ENCODE data around the gene PTH1R.

The PTH1R gene

GRCh38 chr3:46903341-46904302 lies 26.1 kb downstream of the PTH1R start:
- H3K9me3 Mint-ChIP-seq, result no peaks in the 10 kb centered on the region

GRCh38 chr3:46904303-46905212 lies 27.0 kb downstream of the PTH1R start:
- no peaks in the 10 kb centered on the region for H3K9me3 Mint-ChIP-seq
- ATAC-seq (replicated peaks; ENCODE audit: extremely low read depth, poor library complexity, severe bottlenecking) (no peak), DNase-seq (ENCODE audit: low spot score in 2 of 2) (no peak)
- no peaks in the 10 kb centered on the region for H3K36me3 Mint-ChIP-seq (ENCODE audit: insufficient read depth)
- H3K4me3 Mint-ChIP-seq, result no peak overlapping the region
- peaks cover 4% of the 10 kb centered on the region for H3K4me1 Mint-ChIP-seq
- H3K27me3 Mint-ChIP-seq, result no peaks in the 10 kb centered on the region
- H3K27ac Mint-ChIP-seq (ENCODE audit: low read depth), result no peak overlapping the region

More at GRCh38 chr3:46903341-46904302, 26.1 kb downstream of the PTH1R start:
- peaks cover 2% of the 10 kb centered on the region for H3K36me3 Mint-ChIP-seq (ENCODE audit: insufficient read depth)
- H3K4me3 Mint-ChIP-seq, result no peak overlapping the region
- DNase-seq (ENCODE audit: low spot score in 2 of 2), result no peak
- H3K27me3 Mint-ChIP-seq, result no peaks in the 10 kb centered on the region
- no peaks in the 10 kb centered on the region for H3K4me1 Mint-ChIP-seq
- ATAC-seq (replicated peaks; ENCODE audit: extremely low read depth, poor library complexity, severe bottlenecking), result no peak
- no peak overlapping the region for H3K27ac Mint-ChIP-seq (ENCODE audit: low read depth)

GRCh38 chr3:46905213-46905560 lies 27.7 kb downstream of the PTH1R start:
- Mint-ChIP-seq H3K9me3 (no peaks in the 10 kb centered on the region), H3K27ac (ENCODE audit: low read depth) (no peak overlapping the region), H3K4me3 (no peak overlapping the region), H3K36me3 (ENCODE audit: insufficient read depth) (no peaks in the 10 kb centered on the region), H3K4me1 (peaks cover 5% of the 10 kb centered on the region), H3K27me3 (no peaks in the 10 kb centered on the region)
- DNase-seq (ENCODE audit: low spot score in 2 of 2) (no peak), ATAC-seq (replicated peaks; ENCODE audit: extremely low read depth, poor library complexity, severe bottlenecking) (no peak)

- ATAC-seq (replicated peaks; ENCODE audit: extremely low read depth, poor library complexity, severe bottlenecking) (no peak), DNase-seq (ENCODE audit: low spot score in 2 of 2) (no peak)
- H3K27me3 Mint-ChIP-seq, result no peaks in the 10 kb centered on the region
- no peaks in the 10 kb centered on the region for H3K36me3 Mint-ChIP-seq (ENCODE audit: insufficient read depth)
- peaks cover 5% of the 10 kb centered on the region for H3K4me1 Mint-ChIP-seq
- H3K27ac Mint-ChIP-seq (ENCODE audit: low read depth), result no peak overlapping the region
- no peaks in the 10 kb centered on the region for H3K9me3 Mint-ChIP-seq
- no peak overlapping the region for H3K4me3 Mint-ChIP-seq
Measured at GRCh38 chr3:46905661-46906451, 28.3 kb downstream of the PTH1R start.

GRCh38 chr3:46906471-46907058 lies 29.0 kb downstream of the PTH1R start:
- Mint-ChIP-seq H3K4me3 (no peak overlapping the region), H3K4me1 (peaks cover 5% of the 10 kb centered on the region), H3K9me3 (no peaks in the 10 kb centered on the region), H3K27ac (ENCODE audit: low read depth) (no peak overlapping the region), H3K27me3 (no peaks in the 10 kb centered on the region), H3K36me3 (ENCODE audit: insufficient read depth) (no peaks in the 10 kb centered on the region)
- ATAC-seq (replicated peaks; ENCODE audit: extremely low read depth, poor library complexity, severe bottlenecking), result no peak
- DNase-seq (ENCODE audit: low spot score in 2 of 2), result no peak

- no peak for DNase-seq (ENCODE audit: low spot score in 2 of 2)
- H3K36me3 Mint-ChIP-seq (ENCODE audit: insufficient read depth), result no peaks in the 10 kb centered on the region
- H3K9me3 Mint-ChIP-seq, result no peaks in the 10 kb centered on the region
- H3K27ac Mint-ChIP-seq (ENCODE audit: low read depth), result no peak overlapping the region
- no peaks in the 10 kb centered on the region for H3K27me3 Mint-ChIP-seq
- H3K4me3 Mint-ChIP-seq, result no peak overlapping the region
- ATAC-seq (replicated peaks; ENCODE audit: extremely low read depth, poor library complexity, severe bottlenecking), result no peak
- peaks cover 5% of the 10 kb centered on the region for H3K4me1 Mint-ChIP-seq
Measured at GRCh38 chr3:46907271-46907670, 29.8 kb downstream of the PTH1R start.

GRCh38 chr3:46907960-46908293 lies 30.4 kb downstream of the PTH1R start:
- H3K27ac Mint-ChIP-seq (ENCODE audit: low read depth), result no peak overlapping the region
- ATAC-seq (replicated peaks; ENCODE audit: extremely low read depth, poor library complexity, severe bottlenecking) (no peak), DNase-seq (ENCODE audit: low spot score in 2 of 2) (no peak)
- no peaks in the 10 kb centered on the region for H3K27me3 Mint-ChIP-seq
- H3K4me3 Mint-ChIP-seq, result no peak overlapping the region
- H3K36me3 Mint-ChIP-seq (ENCODE audit: insufficient read depth), result no peaks in the 10 kb centered on the region
- no peaks in the 10 kb centered on the region for H3K9me3 Mint-ChIP-seq
- peaks cover 5% of the 10 kb centered on the region for H3K4me1 Mint-ChIP-seq

GRCh38 chr3:46908294-46908985 lies 30.9 kb downstream of the PTH1R start:
- peaks cover 9% of the 10 kb centered on the region for H3K4me1 Mint-ChIP-seq

GRCh38 chr3:46908986-46909534 lies 31.5 kb downstream of the PTH1R start:
- ATAC-seq (replicated peaks; ENCODE audit: extremely low read depth, poor library complexity, severe bottlenecking) (no peak), DNase-seq (ENCODE audit: low spot score in 2 of 2) (no peak)
- no peaks in the 10 kb centered on the region for H3K27me3 Mint-ChIP-seq
- H3K4me3 Mint-ChIP-seq, result no peak overlapping the region
- no peaks in the 10 kb centered on the region for H3K36me3 Mint-ChIP-seq (ENCODE audit: insufficient read depth)
- H3K27ac Mint-ChIP-seq (ENCODE audit: low read depth), result peak overlapping the region; percentile 23
- no peaks in the 10 kb centered on the region for H3K9me3 Mint-ChIP-seq
- peaks cover 15% of the 10 kb centered on the region for H3K4me1 Mint-ChIP-seq

More at GRCh38 chr3:46908294-46908985, 30.9 kb downstream of the PTH1R start:
- Mint-ChIP-seq H3K27ac (ENCODE audit: low read depth) (no peak overlapping the region), H3K9me3 (no peaks in the 10 kb centered on the region), H3K36me3 (ENCODE audit: insufficient read depth) (no peaks in the 10 kb centered on the region), H3K27me3 (no peaks in the 10 kb centered on the region), H3K4me3 (no peak overlapping the region)
- ATAC-seq (replicated peaks; ENCODE audit: extremely low read depth, poor library complexity, severe bottlenecking) (no peak), DNase-seq (ENCODE audit: low spot score in 2 of 2) (no peak)

GRCh38 chr3:46909535-46910161 lies 32.1 kb downstream of the PTH1R start:
- DNase-seq (ENCODE audit: low spot score in 2 of 2) (peak; percentile 64 to 68), ATAC-seq (replicated peaks; ENCODE audit: extremely low read depth, poor library complexity, severe bottlenecking) (peak; percentile 69)
- no peaks in the 10 kb centered on the region for H3K27me3 Mint-ChIP-seq
- H3K4me1 Mint-ChIP-seq, result peaks cover 17% of the 10 kb centered on the region
- H3K27ac Mint-ChIP-seq (ENCODE audit: low read depth), result peak overlapping the region; percentile 23
- H3K36me3 Mint-ChIP-seq (ENCODE audit: insufficient read depth), result no peaks in the 10 kb centered on the region
- no peak overlapping the region for H3K4me3 Mint-ChIP-seq
- H3K9me3 Mint-ChIP-seq, result no peaks in the 10 kb centered on the region

- ATAC-seq (replicated peaks; ENCODE audit: extremely low read depth, poor library complexity, severe bottlenecking) (no peak), DNase-seq (ENCODE audit: low spot score in 2 of 2) (no peak)
- Mint-ChIP-seq H3K9me3 (no peaks in the 10 kb centered on the region), H3K36me3 (ENCODE audit: insufficient read depth) (no peaks in the 10 kb centered on the region), H3K27me3 (no peaks in the 10 kb centered on the region), H3K27ac (ENCODE audit: low read depth) (no peak overlapping the region), H3K4me1 (peaks cover 21% of the 10 kb centered on the region), H3K4me3 (no peak overlapping the region)
Measured at GRCh38 chr3:46910166-46910760, 32.7 kb downstream of the PTH1R start.

Measured in central memory CD8-positive, alpha-beta T cell (primary cell).